Endothelial cell of umbilical vein (primary cell): ENCODE results near the gene DCLK3. TPM values are rescaled to one million over a fixed set of nuclear protein-coding genes. Genes with fewer than 3 reads are reported as not detected.

Source experiments
- BruUV-seq: library from RNA; stranded (reverse); fragments of 400-500 nt; replicated peaks from 2 replicates; lab custom pipeline; 2021; lab: Mats Ljungman, UMichigan
- CTCF ChIA-PET: fragments of 300-600, 350-600 bp; sonication (Branson Sonifier 250); formaldehyde crosslinking; loops from one replicate; lab custom pipeline; 2021; ENCODE audit warnings: antibody characterized with exemption, inconsistent platforms; lab: Charles Lee
- POLR2A ChIA-PET: fragments of 300-600, 350-600 bp; sonication (Branson Sonifier 250); formaldehyde crosslinking; loops from one replicate; lab custom pipeline; 2021; ENCODE audit warnings: antibody characterized with exemption, inconsistent platforms; lab: Charles Lee
- DNase-seq: peaks from one replicate; pipeline ENCODE4 v3.0.0-alpha.2; 2011; ENCODE audit warnings: low read depth, low spot score
- FAIRE-seq: peaks from 2 replicates; lab custom pipeline; 2011; peaks lifted over from hg19 to GRCh38; lab: Jason Lieb, UNC
- H2AFZ ChIP-seq: 2 replicates; pipeline ENCODE4 v1.6.0; 2012; ENCODE audit warnings: low read depth, low read length, control low read depth, inconsistent platforms
- H3K27ac ChIP-seq: 2 replicates; pipeline ENCODE4 v1.5.1; 2011; ENCODE audit warnings: low read depth, mild to moderate bottlenecking, control low read depth, low read length, moderate library complexity; ENCODE audit not compliant: insufficient read depth
- H3K27me3 ChIP-seq, 2 experiments: 2 replicates each; pipeline versions ENCODE4 v1.6.0 to v1.6.1; 2011; ENCODE audit warnings: low read length in 2 of 2, mixed read lengths in 1 of 2; ENCODE audit not compliant: control insufficient read depth in 2 of 2, insufficient read depth in 2 of 2
- H3K36me3 ChIP-seq, 2 experiments: 2 replicates in 1 of 2; 3 replicates in 1 of 2; pipeline ENCODE4 v1.5.1; 2011; ENCODE audit warnings: low read length in 2 of 2, mild to moderate bottlenecking in 1 of 2, moderate library complexity in 1 of 2; ENCODE audit not compliant: control insufficient read depth in 2 of 2, insufficient read depth in 2 of 2; ENCODE audit errors: extremely low read depth in 1 of 2
- H3K4me1 ChIP-seq: 3 replicates; pipeline ENCODE4 v1.5.1; 2011; ENCODE audit warnings: mild to moderate bottlenecking, low read length; ENCODE audit not compliant: control insufficient read depth, insufficient read depth; ENCODE audit errors: extremely low read depth
- H3K4me2 ChIP-seq: 2 replicates; pipeline ENCODE4 v1.6.1; 2011; ENCODE audit warnings: low read length, control low read depth, mixed read lengths; ENCODE audit not compliant: insufficient read depth
- H3K4me3 ChIP-seq, 3 experiments: fragments of 200-600 bp in 1 of 3; sonication (generic), shearing (Covaris generic) in 1 of 3; replicated peaks in 1 of 3; 2 replicates each; pipeline ENCODE4 v1.5.1; 2011 to 2016; ENCODE audit warnings: control low read depth in 3 of 3, low read length in 3 of 3, mild to moderate bottlenecking in 2 of 3, inconsistent platforms in 1 of 3, low read depth in 1 of 3, moderate library complexity in 1 of 3; ENCODE audit not compliant: insufficient read depth in 1 of 3
- H3K79me2 ChIP-seq: 2 replicates; pipeline ENCODE4 v1.6.0; 2012; ENCODE audit warnings: low read length, inconsistent platforms; ENCODE audit not compliant: control insufficient read depth, insufficient read depth
- H3K9ac ChIP-seq: replicated peaks from 2 replicates; pipeline ENCODE3; 2011; ENCODE audit warnings: low read length, control low read depth; ENCODE audit not compliant: insufficient read depth; ENCODE audit errors: extremely low read depth
- H3K9me1 ChIP-seq: replicated peaks from 3 replicates; pipeline ENCODE4 v1.6.0; 2011; ENCODE audit warnings: mild to moderate bottlenecking, low read length; ENCODE audit not compliant: control insufficient read depth, insufficient read depth; ENCODE audit errors: extremely low read depth
- H3K9me3 ChIP-seq: replicated peaks from 2 replicates; pipeline ENCODE4 v1.5.1; 2012; ENCODE audit warnings: low read length, inconsistent platforms; ENCODE audit not compliant: control insufficient read depth, insufficient read depth
- H4K20me1 ChIP-seq: replicated peaks from 2 replicates; pipeline ENCODE3; 2011; ENCODE audit warnings: mild to moderate bottlenecking, low read length; ENCODE audit not compliant: control insufficient read depth, insufficient read depth; ENCODE audit errors: extremely low read depth
- EZH2 ChIP-seq: IDR thresholded peaks from 2 replicates; pipeline ENCODE4 v1.6.1; 2012; ENCODE audit warnings: borderline replicate concordance, low read depth, mild to moderate bottlenecking, moderate library complexity, low read length, inconsistent platforms; ENCODE audit not compliant: severe bottlenecking
- FOS ChIP-seq: IDR thresholded peaks from 2 replicates; pipeline ENCODE4 v1.6.1; 2011; ENCODE audit warnings: mild to moderate bottlenecking, low read length, moderate library complexity, borderline replicate concordance; ENCODE audit not compliant: insufficient read depth
- GATA2 ChIP-seq: IDR thresholded peaks from 2 replicates; pipeline ENCODE4 v1.7.0; 2011; ENCODE audit warnings: low read depth, mild to moderate bottlenecking, moderate library complexity, mixed read lengths, low read length; ENCODE audit not compliant: insufficient read length, insufficient read depth
- JUN ChIP-seq: IDR thresholded peaks from 2 replicates; pipeline ENCODE4 v1.6.1; 2011; ENCODE audit warnings: borderline replicate concordance, low read depth; ENCODE audit not compliant: insufficient read length, insufficient read depth
- MYC ChIP-seq: IDR thresholded peaks from one replicate; pipeline ENCODE4 v1.6.1; 2011; ENCODE audit warnings: mild to moderate bottlenecking, low read depth, low read length
- POLR2A ChIP-seq: IDR thresholded peaks from 2 replicates; pipeline ENCODE4 v1.6.1; 2012; ENCODE audit warnings: low read depth, mild to moderate bottlenecking, control low read depth, low read length
- POLR2AphosphoS5 ChIP-seq: IDR thresholded peaks from 2 replicates; pipeline ENCODE4 v1.6.1; 2012; ENCODE audit warnings: low read depth, mild to moderate bottlenecking, control low read depth, low read length, moderate library complexity; ENCODE audit not compliant: insufficient read depth
- dilution Hi-C: fragments of 300-500 bp; cut with MboI; formaldehyde crosslinking; loops from one replicate; pipeline ENCODE4 v1.15.0; 2019; ENCODE audit warnings: low sequenced_read_pairs; ENCODE audit not compliant: extremely low pct_ligation_motif_present
- intact Hi-C: fragments of 100-400 bp; cut with micrococcal nuclease; formaldehyde crosslinking; loops from one replicate; pipeline ENCODE4 v1.10.0; 2022
- polyA plus RNA-seq, 4 experiments: library from polyadenylated mRNA; depleted of rRNA in 3 of 4; stranded (reverse) in 3 of 4; unstranded in 1 of 4; fragments of >200 nt; gene quantifications; 2 replicates each; pipeline versions ENCODE4 v1.2.1 to v1.2.3, GENCODE V29; 2011 to 2012; ENCODE audit warnings: missing spikeins in 1 of 4
- total RNA-seq: library from RNA; stranded (reverse); gene quantifications from 2 replicates; pipeline ENCODE4 v1.2.3, GENCODE V29; 2021
- TF ChIP-seq, protein P1 (sequence below): IDR thresholded peaks from 2 replicates; pipeline ENCODE4 v1.6.1; 2011; ENCODE audit not compliant: insufficient read depth, insufficient read length
- TF ChIP-seq, protein P2 (sequence below), 2 donors: IDR thresholded peaks; 1 replicate in 1 of 2; 2 replicates in 1 of 2; pipeline ENCODE4 v1.5.1; 2011; ENCODE audit warnings: low read length in 2 of 2, mild to moderate bottlenecking in 2 of 2, moderate library complexity in 2 of 2, control low read depth in 1 of 2, inconsistent platforms in 1 of 2, low read depth in 1 of 2; ENCODE audit not compliant: insufficient read depth in 1 of 2; ENCODE audit errors: extremely low read depth in 1 of 2

DCLK3 gene
- total and polyA plus RNA-seq, 2 donors (not counting 3 experiments of a cell fraction or from before 2014, with no cell fraction given): not detected

DNA sequence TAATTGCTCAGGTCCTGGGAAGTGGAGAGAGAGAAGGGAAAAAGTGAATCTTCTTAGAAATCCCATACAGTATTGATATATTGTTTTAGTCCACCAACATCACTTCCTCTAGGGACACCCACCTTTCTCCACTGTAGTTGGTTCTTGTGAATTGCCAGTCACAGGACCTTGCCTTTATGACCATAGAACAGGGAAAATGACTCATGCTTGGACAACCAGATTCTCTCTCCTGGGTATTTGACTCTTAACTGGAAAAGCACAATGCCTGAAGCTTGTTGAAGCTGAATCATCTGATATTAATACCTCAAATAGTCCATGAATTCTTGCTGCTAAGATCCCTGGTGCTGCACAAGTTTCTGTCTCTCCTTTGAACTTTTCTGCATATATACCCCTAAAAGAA, 32.5 kb upstream of the DCLK3 start:
- FAIRE-seq: no peak
- dilution Hi-C loops: no loop called here
- Histone ChIP-seq H3K9me1 (no peaks in the 10 kb centered on the region), H3K9ac (no peak overlapping the region), H3K79me2 (no peaks in the 10 kb centered on the region), H2AFZ (no peak overlapping the region), H3K4me3 (no peak overlapping the region), H3K27me3 (no peaks in the 10 kb centered on the region), H3K4me2 (no peak overlapping the region), H3K27ac (no peak overlapping the region), H4K20me1 (no peaks in the 10 kb centered on the region), H3K9me3 (no peaks in the 10 kb centered on the region), H3K36me3 (no peaks in the 10 kb centered on the region), H3K4me1 (no peaks in the 10 kb centered on the region)
- no TSS peak for BruUV-seq
- CTCF ChIA-PET: no interaction called here
- intact Hi-C loops: no loop called here
- TF ChIP-seq MYC (no peak), FOS (no peak), POLR2A (no peak), POLR2AphosphoS5 (no peak), JUN (no peak), GATA2 (no peak), EZH2 (no peak)
- TF ChIP-seq, protein P1, sequence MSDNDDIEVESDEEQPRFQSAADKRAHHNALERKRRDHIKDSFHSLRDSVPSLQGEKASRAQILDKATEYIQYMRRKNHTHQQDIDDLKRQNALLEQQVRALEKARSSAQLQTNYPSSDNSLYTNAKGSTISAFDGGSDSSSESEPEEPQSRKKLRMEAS: no peak
- TF ChIP-seq, protein P2, sequence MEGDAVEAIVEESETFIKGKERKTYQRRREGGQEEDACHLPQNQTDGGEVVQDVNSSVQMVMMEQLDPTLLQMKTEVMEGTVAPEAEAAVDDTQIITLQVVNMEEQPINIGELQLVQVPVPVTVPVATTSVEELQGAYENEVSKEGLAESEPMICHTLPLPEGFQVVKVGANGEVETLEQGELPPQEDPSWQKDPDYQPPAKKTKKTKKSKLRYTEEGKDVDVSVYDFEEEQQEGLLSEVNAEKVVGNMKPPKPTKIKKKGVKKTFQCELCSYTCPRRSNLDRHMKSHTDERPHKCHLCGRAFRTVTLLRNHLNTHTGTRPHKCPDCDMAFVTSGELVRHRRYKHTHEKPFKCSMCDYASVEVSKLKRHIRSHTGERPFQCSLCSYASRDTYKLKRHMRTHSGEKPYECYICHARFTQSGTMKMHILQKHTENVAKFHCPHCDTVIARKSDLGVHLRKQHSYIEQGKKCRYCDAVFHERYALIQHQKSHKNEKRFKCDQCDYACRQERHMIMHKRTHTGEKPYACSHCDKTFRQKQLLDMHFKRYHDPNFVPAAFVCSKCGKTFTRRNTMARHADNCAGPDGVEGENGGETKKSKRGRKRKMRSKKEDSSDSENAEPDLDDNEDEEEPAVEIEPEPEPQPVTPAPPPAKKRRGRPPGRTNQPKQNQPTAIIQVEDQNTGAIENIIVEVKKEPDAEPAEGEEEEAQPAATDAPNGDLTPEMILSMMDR (IDR thresholded peaks at IDR 0.05; ENCODE audit: extremely low read depth in 1 of 2, insufficient read depth in 1 of 2, low read depth in 1 of 2, low read length in 2 of 2): no peak
- no peak for DNase-seq
- POLR2A ChIA-PET: no interaction called here
